ENCODE measurements around the gene NRXN2.

Gene NRXN2

DNA sequence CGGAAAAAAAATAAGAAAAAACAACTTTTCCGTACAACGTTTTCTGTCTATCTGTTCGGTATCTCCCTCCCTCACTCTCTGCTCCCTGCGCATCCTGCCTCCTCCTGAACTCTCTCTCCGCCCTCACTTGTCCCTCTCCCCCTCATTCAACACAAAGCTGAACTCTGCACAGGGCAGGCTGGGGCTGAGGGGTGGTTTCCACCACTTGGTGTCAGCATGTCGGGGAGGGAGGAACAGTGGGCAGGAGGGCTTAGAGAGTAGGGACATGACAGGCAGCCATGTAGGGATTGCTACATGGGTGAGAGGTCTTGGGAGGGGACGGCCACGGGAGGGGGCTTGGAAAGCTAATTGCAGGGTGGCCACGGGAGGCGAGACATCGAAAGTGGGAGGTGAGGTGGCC is 114.4 kb downstream of the NRXN2 start:
- no peaks in the 10 kb centered on the region for H4K20me1 ChIP-seq (ENCODE audit: insufficient read depth, low read length)
- no peaks in the 10 kb centered on the region for H3F3A ChIP-seq (ENCODE audit: insufficient read depth, low read length)
- H3K9ac ChIP-seq (ENCODE audit: low read length) = no peak overlapping the region
- H3K27me3 ChIP-seq (ENCODE audit: insufficient read depth, low read length) = peaks cover 10% of the 10 kb centered on the region; the same call in 1 of the 2 replicates
- H3K36me3 ChIP-seq (ENCODE audit: insufficient read depth, low read length) = no peaks in the 10 kb centered on the region
- no peaks in the 10 kb centered on the region for H3K9me2 ChIP-seq (ENCODE audit: low read depth, low read length)
- H2AFZ ChIP-seq (ENCODE audit: low read length) = no peak overlapping the region
- TF ChIP-seq, protein P1, sequence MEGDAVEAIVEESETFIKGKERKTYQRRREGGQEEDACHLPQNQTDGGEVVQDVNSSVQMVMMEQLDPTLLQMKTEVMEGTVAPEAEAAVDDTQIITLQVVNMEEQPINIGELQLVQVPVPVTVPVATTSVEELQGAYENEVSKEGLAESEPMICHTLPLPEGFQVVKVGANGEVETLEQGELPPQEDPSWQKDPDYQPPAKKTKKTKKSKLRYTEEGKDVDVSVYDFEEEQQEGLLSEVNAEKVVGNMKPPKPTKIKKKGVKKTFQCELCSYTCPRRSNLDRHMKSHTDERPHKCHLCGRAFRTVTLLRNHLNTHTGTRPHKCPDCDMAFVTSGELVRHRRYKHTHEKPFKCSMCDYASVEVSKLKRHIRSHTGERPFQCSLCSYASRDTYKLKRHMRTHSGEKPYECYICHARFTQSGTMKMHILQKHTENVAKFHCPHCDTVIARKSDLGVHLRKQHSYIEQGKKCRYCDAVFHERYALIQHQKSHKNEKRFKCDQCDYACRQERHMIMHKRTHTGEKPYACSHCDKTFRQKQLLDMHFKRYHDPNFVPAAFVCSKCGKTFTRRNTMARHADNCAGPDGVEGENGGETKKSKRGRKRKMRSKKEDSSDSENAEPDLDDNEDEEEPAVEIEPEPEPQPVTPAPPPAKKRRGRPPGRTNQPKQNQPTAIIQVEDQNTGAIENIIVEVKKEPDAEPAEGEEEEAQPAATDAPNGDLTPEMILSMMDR (IDR thresholded peaks at IDR 0.05; ENCODE audit: low read length) = no peak
- no peak for TF ChIP-seq EZH2 (IDR thresholded peaks at IDR 0.05; ENCODE audit: borderline replicate concordance, low read length)
- no peaks in the 10 kb centered on the region for H3K79me2 ChIP-seq (ENCODE audit: insufficient read depth, low read length)
- H3K4me1 ChIP-seq (ENCODE audit: insufficient read depth, low read length, severe bottlenecking) = no peaks in the 10 kb centered on the region
- H3K27ac ChIP-seq (ENCODE audit: low read depth, low read length, poor library complexity, severe bottlenecking) = no peak overlapping the region
- no peak overlapping the region for H3K4me2 ChIP-seq (ENCODE audit: low read length)
- H3K9me3 ChIP-seq (ENCODE audit: low read length) = no peaks in the 10 kb centered on the region
- H3K4me3 ChIP-seq (ENCODE audit: low read depth, low read length, poor library complexity, severe bottlenecking) = no peak overlapping the region

DNA sequence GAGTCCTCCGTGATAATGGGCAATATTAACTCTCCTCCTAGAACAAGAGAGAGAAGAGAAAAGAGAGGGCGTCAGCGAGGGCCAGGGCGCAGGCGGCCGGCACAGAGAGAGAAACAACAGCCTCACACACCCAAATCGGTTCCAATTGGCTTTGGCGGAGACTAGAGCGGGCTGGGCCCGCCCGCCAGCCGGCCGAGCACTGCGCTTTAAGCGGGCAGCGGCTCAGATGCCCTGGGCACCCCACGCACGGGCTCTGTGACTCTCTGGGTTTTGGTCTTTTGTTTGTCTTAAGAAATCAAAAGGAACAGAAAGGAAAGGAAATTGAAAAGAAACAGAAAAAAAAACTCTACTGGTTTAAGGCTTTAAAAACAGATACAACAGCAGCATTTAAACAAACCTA is 115.0 kb downstream of the NRXN2 start:
- no peak overlapping the region for H3K9ac ChIP-seq (ENCODE audit: low read length)
- no peaks in the 10 kb centered on the region for H3K79me2 ChIP-seq (ENCODE audit: insufficient read depth, low read length)
- H2AFZ ChIP-seq (ENCODE audit: low read length) = no peak overlapping the region
- no peak overlapping the region for H3K27ac ChIP-seq (ENCODE audit: low read depth, low read length, poor library complexity, severe bottlenecking)
- H3K9me3 ChIP-seq (ENCODE audit: low read length) = no peaks in the 10 kb centered on the region
- TF ChIP-seq EZH2 (IDR thresholded peaks at IDR 0.05; ENCODE audit: borderline replicate concordance, low read length) = no peak
- TF ChIP-seq, protein P1 (IDR thresholded peaks at IDR 0.05; ENCODE audit: low read length) = no peak
- H4K20me1 ChIP-seq (ENCODE audit: insufficient read depth, low read length) = no peaks in the 10 kb centered on the region
- H3K36me3 ChIP-seq (ENCODE audit: insufficient read depth, low read length) = no peaks in the 10 kb centered on the region
- no peaks in the 10 kb centered on the region for H3F3A ChIP-seq (ENCODE audit: insufficient read depth, low read length)
- H3K27me3 ChIP-seq (ENCODE audit: insufficient read depth, low read length) = peaks cover 5% of the 10 kb centered on the region; the same call in 1 of the 2 replicates
- no peak overlapping the region for H3K4me2 ChIP-seq (ENCODE audit: low read length)
- H3K4me3 ChIP-seq (ENCODE audit: low read depth, low read length, poor library complexity, severe bottlenecking) = no peak overlapping the region
- H3K4me1 ChIP-seq (ENCODE audit: insufficient read depth, low read length, severe bottlenecking) = no peaks in the 10 kb centered on the region
- no peaks in the 10 kb centered on the region for H3K9me2 ChIP-seq (ENCODE audit: low read depth, low read length)

DNA sequence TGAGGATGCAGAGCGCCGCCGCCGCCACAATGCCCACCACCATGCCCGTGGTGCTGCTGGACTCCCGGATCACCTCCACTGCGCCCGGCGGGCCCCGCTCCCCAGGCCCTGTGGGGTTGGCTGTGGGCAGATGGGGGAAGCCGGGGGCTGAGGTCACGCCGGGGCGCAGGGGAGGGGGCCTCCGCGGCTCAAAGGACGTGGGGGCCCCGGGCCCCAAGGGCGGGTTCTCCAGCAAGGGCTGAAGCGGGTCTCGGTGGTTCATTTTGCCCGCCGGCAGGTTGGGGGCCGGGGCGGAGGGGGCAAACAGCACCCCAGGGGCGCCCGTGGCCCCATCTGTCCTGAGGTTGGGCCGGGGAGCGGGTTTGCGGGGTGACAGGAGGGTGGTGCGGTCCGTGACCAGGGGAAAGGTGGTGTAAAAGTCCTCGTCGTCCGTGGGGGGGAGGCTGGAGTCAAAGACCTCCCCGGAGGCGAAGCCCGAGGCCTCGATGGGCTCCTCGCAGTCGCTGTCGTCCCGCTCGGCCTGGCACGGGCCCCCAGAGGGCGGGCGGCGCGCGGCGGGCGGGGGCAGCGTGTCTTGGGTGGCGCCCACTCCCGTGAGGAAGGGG is 115.5 kb downstream of the NRXN2 start:
- no peaks in the 10 kb centered on the region for H3F3A ChIP-seq (ENCODE audit: insufficient read depth, low read length)
- H3K27ac ChIP-seq (ENCODE audit: low read depth, low read length, poor library complexity, severe bottlenecking) = no peak overlapping the region
- H3K27me3 ChIP-seq (ENCODE audit: insufficient read depth, low read length) = peaks cover 5% of the 10 kb centered on the region; the same call in 1 of the 2 replicates
- no peak overlapping the region for H3K9ac ChIP-seq (ENCODE audit: low read length)
- no peak overlapping the region for H3K4me2 ChIP-seq (ENCODE audit: low read length)
- no peaks in the 10 kb centered on the region for H3K4me1 ChIP-seq (ENCODE audit: insufficient read depth, low read length, severe bottlenecking)
- H3K9me2 ChIP-seq (ENCODE audit: low read depth, low read length) = no peaks in the 10 kb centered on the region
- H3K36me3 ChIP-seq (ENCODE audit: insufficient read depth, low read length) = no peaks in the 10 kb centered on the region
- H4K20me1 ChIP-seq (ENCODE audit: insufficient read depth, low read length) = no peaks in the 10 kb centered on the region
- H3K9me3 ChIP-seq (ENCODE audit: low read length) = no peaks in the 10 kb centered on the region
- no peak overlapping the region for H3K4me3 ChIP-seq (ENCODE audit: low read depth, low read length, poor library complexity, severe bottlenecking)
- no peak for TF ChIP-seq EZH2 (IDR thresholded peaks at IDR 0.05; ENCODE audit: borderline replicate concordance, low read length)
- TF ChIP-seq, protein P1 (IDR thresholded peaks at IDR 0.05; ENCODE audit: low read length) = no peak
- H2AFZ ChIP-seq (ENCODE audit: low read length) = no peak overlapping the region
- no peaks in the 10 kb centered on the region for H3K79me2 ChIP-seq (ENCODE audit: insufficient read depth, low read length)
